ENCODE data around the gene SSC5D.

DNA sequence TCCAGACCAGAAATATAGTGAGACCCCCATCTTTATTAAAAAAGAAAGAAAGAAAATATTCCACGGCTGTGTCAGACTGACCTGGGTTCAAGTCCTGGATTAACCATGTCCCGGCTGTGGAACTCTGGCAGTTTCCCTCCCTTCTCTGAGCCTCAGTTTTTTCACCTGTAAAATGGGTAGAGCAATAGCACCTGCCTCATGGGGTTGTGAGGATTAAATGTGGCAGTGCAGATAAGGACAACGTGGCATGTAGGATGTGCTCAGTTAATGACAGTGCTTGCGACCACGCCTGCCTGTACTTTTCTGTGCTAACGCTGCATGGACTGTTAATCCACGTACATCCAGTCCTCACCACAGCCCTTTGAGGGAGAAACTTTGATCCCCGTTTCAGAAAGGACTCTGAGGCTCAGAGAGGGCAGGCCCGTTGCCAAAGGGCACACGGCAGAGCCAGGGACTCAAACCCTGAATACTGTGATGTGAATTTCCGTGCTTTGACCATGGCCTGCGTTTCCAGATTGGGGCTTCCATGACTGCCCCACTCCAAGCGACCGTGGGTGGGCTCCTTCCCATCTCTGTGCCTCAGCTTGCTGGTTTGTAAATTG, 32.6 kb downstream of the SSC5D start:
- TF ChIP-seq POLR2A (IDR thresholded peaks at IDR 0.05; ENCODE audit: low read length) = no peak
- TF ChIP-seq GATA1 (IDR thresholded peaks at IDR 0.05; ENCODE audit: low read depth, low read length) = no peak

Data from erythroblast (primary cell).